ENCODE data around the gene CYRIA. TPM values are rescaled to one million over a fixed set of nuclear protein-coding genes. Genes with fewer than 3 reads are reported as not detected.

Gene CYRIA
- total and polyA plus RNA-seq, 10 of the 15 experiments (the other 5 are each of a cell fraction or from before 2014, with no cell fraction given) = 3.0 to 13.1 (median 8.5) TPM

- CTCF ChIA-PET = interaction anchor here (0.7 to 8.1 kb wide), 5 partner anchors 16 to 128 kb away, joined by 3 to 73 read pairs (median 11); no protein-coding TSS in a partner anchor
- WGBS (ENCODE audit: insufficient coverage, insufficient replicate concordance, low lambda C conversion rate, missing lambda C conversion rate) = 36% methylated on average over 6 of the region's 6 CpGs
- Histone ChIP-seq H3K9ac (ENCODE audit: control insufficient read depth, insufficient read depth, low read length) (no peak overlapping the region), H3K27me3 (replicated peaks in 1 of 2; ENCODE audit: control insufficient read depth in 2 of 2, insufficient read depth in 2 of 2, low read length in 1 of 2) (peaks cover 0 to 11% of the 10 kb centered on the region in 2 experiments), H3K4me2 (ENCODE audit: control insufficient read depth, insufficient read depth) (no peak overlapping the region), H3K9me3 (replicated peaks; ENCODE audit: control insufficient read depth, insufficient read depth, low read length) (no peaks in the 10 kb centered on the region), H2AFZ (ENCODE audit: control insufficient read depth, low read depth, low read length) (no peak overlapping the region), H3K36me3 (ENCODE audit: control insufficient read depth in 2 of 2, insufficient read depth in 2 of 2, low read length in 1 of 2) (no peaks in the 10 kb centered on the region), H3K4me1 (ENCODE audit: control insufficient read depth, insufficient read depth, low read length) (peaks cover 16% of the 10 kb centered on the region), H3K27ac (ENCODE audit: control insufficient read depth, insufficient read depth) (no peak overlapping the region), H3K79me2 (ENCODE audit: control insufficient read depth, insufficient read depth, low read length) (no peaks in the 10 kb centered on the region), H4K20me1 (ENCODE audit: control insufficient read depth, insufficient read depth) (no peaks in the 10 kb centered on the region), H3K4me3 (no peak overlapping the region)
- FAIRE-seq (no peak), ATAC-seq (peak; percentile 11; the same call in 1 of the 3 replicates), DNase-seq (ENCODE audit: low read depth, low spot score) (no peak)
- RAD21 ChIA-PET (ENCODE audit: unreplicated experiment) = interaction anchor here (0.5 to 11.2 kb wide), 4 partner anchors 14 to 90 kb away, joined by 3 to 185 read pairs (median 10); no protein-coding TSS in a partner anchor
- POLR2A ChIA-PET = interaction anchor here (0.8 to 3.3 kb wide), 3 partner anchors 16 to 84 kb away, joined by 3 to 9 read pairs (median 3); no protein-coding TSS in a partner anchor
- SMC1A ChIA-PET (ENCODE audit: uncharacterized antibody, unreplicated experiment) = interaction anchor here (1.1 to 11.2 kb wide), 7 partner anchors 10 to 128 kb away, joined by 3 to 302 read pairs (median 7); partner anchors contain the start of gene CYRIA
- in situ Hi-C loops (cut with MboI) = no loop called here
- intact Hi-C loops (cut with micrococcal nuclease; ENCODE audit: unreplicated experiment) = no loop called here
- TF ChIP-seq BRCA1 (IDR thresholded peaks at IDR 0.05; ENCODE audit: low read depth, low read length) = no peak
- peak; percentile 48; the same call in 1 of the 2 replicates for TF ChIP-seq RUNX3 (IDR thresholded peaks at IDR 0.05; ENCODE audit: low read length)
- TF ChIP-seq IKZF1 (conservative IDR thresholded peaks at IDR 0.05) = no peak
- no TSS peak for BruUV-seq (replicated peaks)
Measured at GRCh38 chr2:16628314-16628713, 37.3 kb downstream of the CYRIA start.

- Histone ChIP-seq H3K4me1 (ENCODE audit: control insufficient read depth, insufficient read depth, low read length) (peaks cover 16% of the 10 kb centered on the region), H3K4me2 (ENCODE audit: control insufficient read depth, insufficient read depth) (no peak overlapping the region), H3K4me3 (no peak overlapping the region), H3K9me3 (replicated peaks; ENCODE audit: control insufficient read depth, insufficient read depth, low read length) (no peaks in the 10 kb centered on the region), H3K27me3 (replicated peaks in 1 of 2; ENCODE audit: control insufficient read depth in 2 of 2, insufficient read depth in 2 of 2, low read length in 1 of 2) (peaks cover 0 to 11% of the 10 kb centered on the region in 2 experiments), H3K79me2 (ENCODE audit: control insufficient read depth, insufficient read depth, low read length) (no peaks in the 10 kb centered on the region), H2AFZ (ENCODE audit: control insufficient read depth, low read depth, low read length) (no peak overlapping the region), H3K9ac (ENCODE audit: control insufficient read depth, insufficient read depth, low read length) (no peak overlapping the region), H3K36me3 (ENCODE audit: control insufficient read depth in 2 of 2, insufficient read depth in 2 of 2, low read length in 1 of 2) (no peaks in the 10 kb centered on the region), H3K27ac (ENCODE audit: control insufficient read depth, insufficient read depth) (no peak overlapping the region), H4K20me1 (ENCODE audit: control insufficient read depth, insufficient read depth) (no peaks in the 10 kb centered on the region)
- ATAC-seq (no peak), DNase-seq (ENCODE audit: low read depth, low spot score) (no peak), FAIRE-seq (no peak)
- 17% methylated on average over 5 of the region's 6 CpGs for WGBS (ENCODE audit: insufficient coverage, insufficient replicate concordance, low lambda C conversion rate, missing lambda C conversion rate)
- ChIA-PET SMC1A (ENCODE audit: uncharacterized antibody, unreplicated experiment) (interaction anchor here (1.4 to 11.2 kb wide), 8 partner anchors 9 to 130 kb away, joined by 3 to 302 read pairs (median 6); partner anchors contain the start of gene CYRIA), RAD21 (ENCODE audit: unreplicated experiment) (interaction anchor here (1.0 to 11.2 kb wide), 5 partner anchors 13 to 130 kb away, joined by 3 to 185 read pairs (median 4); no protein-coding TSS in a partner anchor), CTCF (interaction anchor here (1.4 to 8.1 kb wide), 5 partner anchors 13 to 134 kb away, joined by 3 to 73 read pairs (median 12); no protein-coding TSS in a partner anchor), POLR2A (interaction anchor here (2.8 to 3.3 kb wide), 3 partner anchors 27 to 37 kb away, joined by 9 to 15 read pairs (median 13); partner anchors contain the start of gene CYRIA)
- TF ChIP-seq SMARCA5 (IDR thresholded peaks at IDR 0.05) (no peak), USF2 (IDR thresholded peaks at IDR 0.05; ENCODE audit: borderline replicate concordance, low read depth, low read length) (no peak), SKIL (IDR thresholded peaks at IDR 0.05; ENCODE audit: low read depth, poor library complexity, severe bottlenecking) (no peak), TCF7 (IDR thresholded peaks at IDR 0.05; ENCODE audit: borderline replicate concordance) (no peak)
- intact Hi-C loops (cut with micrococcal nuclease; ENCODE audit: unreplicated experiment) = loop anchor here (2.0 kb wide), 1 partner anchor 30 kb away; no protein-coding TSS in a partner anchor
- in situ Hi-C loops (cut with MboI) = no loop called here
- no TSS peak for BruUV-seq (replicated peaks)
Measured at GRCh38 chr2:16626997-16627605, 38.5 kb downstream of the CYRIA start.
